Loucy (cell line): ENCODE measurements around the gene SCGB1A1.

ENCODE experiments used
- CTCF ChIP-seq: fragments of 200-600 bp; sonication (generic); conservative IDR thresholded peaks from 2 replicates; pipeline ENCODE4 v1.5.1; 2014; ENCODE audit warnings: mild to moderate bottlenecking, antibody characterized with exemption, low read length
- EZH2phosphoT487 ChIP-seq: fragments of 200-600 bp; IDR thresholded peaks from 2 replicates; pipeline ENCODE4 v1.6.1; 2018; ENCODE audit warnings: antibody characterized with exemption, mild to moderate bottlenecking, moderate library complexity, borderline replicate concordance

- no peak for TF ChIP-seq CTCF
- TF ChIP-seq EZH2phosphoT487, result no peak
Observed at GRCh38 chr11:62463121-62463542, 44.3 kb downstream of the SCGB1A1 start.
